ENCODE data around the gene ZNF181. TPM values are rescaled to one million over a fixed set of nuclear protein-coding genes. Genes with fewer than 3 reads are reported as not detected.

Gene ZNF181
- total and polyA plus RNA-seq, 3 donors from 2014 or later = 10.7 to 18.5 (median 16.1) TPM

GRCh38 chr19:34779652-34780051, 45.6 kb downstream of the ZNF181 start:
- H3K4me1 ChIP-seq = no peaks in the 10 kb centered on the region

DNA sequence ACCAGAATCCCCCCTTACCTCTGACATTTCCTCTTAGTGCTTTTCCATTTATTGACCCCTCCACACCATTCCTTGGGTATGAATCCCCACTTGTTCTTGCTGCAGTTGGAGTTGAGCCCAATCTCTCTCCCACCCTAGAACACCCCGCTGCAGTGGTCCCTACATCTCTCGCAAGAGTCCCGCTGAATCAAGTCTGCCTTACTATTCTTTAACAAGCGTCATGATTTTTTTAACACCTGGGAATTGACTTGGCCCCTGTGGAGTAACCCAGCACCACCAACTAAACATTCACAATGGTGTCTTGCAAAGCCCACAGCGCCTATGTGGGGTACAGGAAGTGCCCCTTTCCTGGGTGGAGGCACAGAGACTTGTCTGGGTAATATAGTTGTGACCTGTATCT, 52.2 kb downstream of the ZNF181 start:
- Histone ChIP-seq H3K27ac (no peak overlapping the region), H3K36me3 (ENCODE audit: low read depth, missing control alignments) (no peaks in the 10 kb centered on the region), H3K4me1 (no peaks in the 10 kb centered on the region), H3K27me3 (no peaks in the 10 kb centered on the region), H3K4me3 (no peak overlapping the region), H3K9me3 (no peaks in the 10 kb centered on the region)
- TF ChIP-seq CTCF (IDR thresholded peaks at IDR 0.05) (no peak), POLR2A (IDR thresholded peaks at IDR 0.05) (no peak)
- intact Hi-C loops (cut with DNase I; ENCODE audit: low total_unique reads) = no loop called here
- no peak for DNase-seq
- WGBS, 2 donors = 75 to 77% methylated on average over 5 of the region's 5 CpGs

More at GRCh38 chr19:34779652-34780051, 45.6 kb downstream of the ZNF181 start:
- intact Hi-C loops (cut with DNase I; ENCODE audit: low total_unique reads) = no loop called here
- no peaks in the 10 kb centered on the region for H3K27me3 ChIP-seq
- H3K9me3 ChIP-seq = no peaks in the 10 kb centered on the region
- H3K4me3 ChIP-seq = no peak overlapping the region
- 71 to 75% methylated on average over 3 of the region's 3 CpGs for WGBS, 2 donors
- H3K36me3 ChIP-seq (ENCODE audit: low read depth, missing control alignments) = no peaks in the 10 kb centered on the region
- no peak for DNase-seq
- TF ChIP-seq POLR2A (IDR thresholded peaks at IDR 0.05) = no peak
- TF ChIP-seq CTCF (IDR thresholded peaks at IDR 0.05) = no peak
- H3K27ac ChIP-seq = no peak overlapping the region

GRCh38 chr19:34787059-34787824, 53.2 kb downstream of the ZNF181 start:
- DNase-seq = no peak
- no peak overlapping the region for H3K27ac ChIP-seq
- no peaks in the 10 kb centered on the region for H3K27me3 ChIP-seq
- no peak overlapping the region for H3K4me3 ChIP-seq
- no peaks in the 10 kb centered on the region for H3K36me3 ChIP-seq (ENCODE audit: low read depth, missing control alignments)
- whole genome bisulfite sequencing, 2 donors = 77 to 82% methylated on average over 3 of the region's 3 CpGs
- intact Hi-C loops (cut with DNase I; ENCODE audit: low total_unique reads) = no loop called here
- H3K4me1 ChIP-seq = no peaks in the 10 kb centered on the region
- no peaks in the 10 kb centered on the region for H3K9me3 ChIP-seq
- no peak for TF ChIP-seq POLR2A (IDR thresholded peaks at IDR 0.05)
- no peak for TF ChIP-seq CTCF (IDR thresholded peaks at IDR 0.05)

- no peak for DNase-seq
- 62 to 68% methylated on average over 2 of the region's 2 CpGs for WGBS, 2 donors
- intact Hi-C loops (cut with DNase I; ENCODE audit: low total_unique reads) = no loop called here
- H3K27me3 ChIP-seq = no peaks in the 10 kb centered on the region
- no peaks in the 10 kb centered on the region for H3K9me3 ChIP-seq
- no peaks in the 10 kb centered on the region for H3K4me1 ChIP-seq
- no peak overlapping the region for H3K27ac ChIP-seq
- no peak overlapping the region for H3K4me3 ChIP-seq
- TF ChIP-seq POLR2A (IDR thresholded peaks at IDR 0.05) = no peak
- no peak for TF ChIP-seq CTCF (IDR thresholded peaks at IDR 0.05)
- no peaks in the 10 kb centered on the region for H3K36me3 ChIP-seq (ENCODE audit: low read depth, missing control alignments)
These were observed 54.0 kb downstream of the ZNF181 start for GRCh38 chr19:34788074-34788473.

- no peaks in the 10 kb centered on the region for H3K36me3 ChIP-seq (ENCODE audit: low read depth, missing control alignments)
- H3K9me3 ChIP-seq = no peaks in the 10 kb centered on the region
- DNase-seq = no peak
- 65 to 74% methylated on average over 3 of the region's 3 CpGs for WGBS, 2 donors
- no peak overlapping the region for H3K4me3 ChIP-seq
- no peaks in the 10 kb centered on the region for H3K4me1 ChIP-seq
- TF ChIP-seq CTCF (IDR thresholded peaks at IDR 0.05) (no peak), POLR2A (IDR thresholded peaks at IDR 0.05) (no peak)
- no peaks in the 10 kb centered on the region for H3K27me3 ChIP-seq
- intact Hi-C loops (cut with DNase I; ENCODE audit: low total_unique reads) = no loop called here
- H3K27ac ChIP-seq = no peak overlapping the region
These were observed 59.5 kb downstream of the ZNF181 start for GRCh38 chr19:34793565-34793964.

Data from testis (tissue), 3 donors.